ENCODE data around the gene AGBL3.

AGBL3 gene

DNA sequence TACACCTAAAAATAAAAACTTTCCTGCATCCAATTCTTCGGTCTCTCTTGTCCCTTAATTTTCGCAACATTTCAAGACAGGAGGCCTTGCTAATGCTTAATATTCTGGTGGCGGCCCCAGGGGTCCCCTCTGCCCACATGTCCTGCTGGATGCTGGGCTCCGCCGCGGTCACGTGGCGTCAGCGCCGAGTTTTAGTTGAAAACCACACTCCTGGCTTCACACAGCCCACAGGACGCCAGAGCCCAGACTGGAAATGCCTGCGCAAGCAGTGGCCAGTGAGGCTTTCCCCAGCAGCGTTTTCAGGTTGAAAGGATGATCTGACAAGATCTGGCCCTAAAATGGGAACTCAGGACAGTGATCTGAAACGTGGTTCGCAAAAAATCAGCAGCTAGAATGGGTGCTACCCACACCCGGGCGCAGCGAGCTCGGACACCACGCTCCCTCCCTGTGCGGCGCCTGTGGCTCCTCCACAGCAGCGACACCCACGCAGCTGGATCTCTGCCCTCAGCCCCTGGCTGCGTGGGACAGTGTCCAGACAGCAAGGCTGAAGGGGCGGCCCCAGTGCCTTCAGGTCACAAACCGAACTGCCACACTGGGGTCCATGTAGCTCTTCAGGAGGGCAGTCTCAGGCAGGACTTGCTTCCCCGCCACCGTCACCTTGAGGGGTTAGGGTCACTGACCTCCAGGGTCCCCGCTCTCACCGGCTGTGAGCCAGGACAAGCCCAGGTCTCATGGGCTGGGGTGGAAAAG lies 195.8 kb downstream of the AGBL3 start:
- peaks cover 3% of the 10 kb centered on the region for H3K4me1 ChIP-seq (ENCODE audit: insufficient read depth, insufficient read length)
- no peak overlapping the region for H3K4me3 ChIP-seq (ENCODE audit: insufficient read length, low read depth)
- H3K9ac ChIP-seq (ENCODE audit: insufficient read length, low read depth), result no peak overlapping the region
- TF ChIP-seq SUZ12 (IDR thresholded peaks at IDR 0.05; ENCODE audit: extremely low read depth, insufficient read depth, insufficient read length) (no peak), YY1 (IDR thresholded peaks at IDR 0.05; ENCODE audit: insufficient read depth, insufficient read length) (no peak), ZNF274 (IDR thresholded peaks at IDR 0.05; ENCODE audit: low read depth, low read length) (no peak)
- no peak for DNase-seq (ENCODE audit: low read depth, low spot score)
- H3K9me3 ChIP-seq (ENCODE audit: insufficient read depth, low read length), result peaks cover 54% of the 10 kb centered on the region
- H3K36me3 ChIP-seq (ENCODE audit: insufficient read depth, insufficient read length, low read length), result peaks cover 44% of the 10 kb centered on the region
- no peaks in the 10 kb centered on the region for H3K27me3 ChIP-seq (ENCODE audit: insufficient read depth, insufficient read length)

DNA sequence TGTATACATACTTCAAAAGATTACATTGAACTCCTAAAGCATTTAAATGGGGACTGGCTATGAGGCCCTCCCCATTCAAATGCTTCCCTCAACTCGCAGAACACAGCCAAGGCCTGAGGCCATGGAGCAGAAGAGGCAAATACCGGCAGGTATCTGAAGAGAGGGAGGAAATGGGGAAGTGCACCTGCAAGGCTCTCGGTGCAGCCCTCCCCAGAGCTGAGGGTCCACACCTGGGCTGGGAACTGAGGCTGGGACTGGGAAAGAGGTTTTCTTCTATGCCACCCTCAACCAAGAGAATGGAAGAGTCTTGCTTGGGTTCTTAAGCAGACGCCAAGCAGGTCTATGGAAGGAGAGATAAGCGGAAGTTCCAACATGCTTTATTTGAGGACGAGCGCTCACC lies 197.2 kb downstream of the AGBL3 start:
- no peak overlapping the region for H3K9ac ChIP-seq (ENCODE audit: insufficient read length, low read depth)
- peaks cover 50% of the 10 kb centered on the region for H3K36me3 ChIP-seq (ENCODE audit: insufficient read depth, insufficient read length, low read length)
- no peak for DNase-seq (ENCODE audit: low read depth, low spot score)

DNA sequence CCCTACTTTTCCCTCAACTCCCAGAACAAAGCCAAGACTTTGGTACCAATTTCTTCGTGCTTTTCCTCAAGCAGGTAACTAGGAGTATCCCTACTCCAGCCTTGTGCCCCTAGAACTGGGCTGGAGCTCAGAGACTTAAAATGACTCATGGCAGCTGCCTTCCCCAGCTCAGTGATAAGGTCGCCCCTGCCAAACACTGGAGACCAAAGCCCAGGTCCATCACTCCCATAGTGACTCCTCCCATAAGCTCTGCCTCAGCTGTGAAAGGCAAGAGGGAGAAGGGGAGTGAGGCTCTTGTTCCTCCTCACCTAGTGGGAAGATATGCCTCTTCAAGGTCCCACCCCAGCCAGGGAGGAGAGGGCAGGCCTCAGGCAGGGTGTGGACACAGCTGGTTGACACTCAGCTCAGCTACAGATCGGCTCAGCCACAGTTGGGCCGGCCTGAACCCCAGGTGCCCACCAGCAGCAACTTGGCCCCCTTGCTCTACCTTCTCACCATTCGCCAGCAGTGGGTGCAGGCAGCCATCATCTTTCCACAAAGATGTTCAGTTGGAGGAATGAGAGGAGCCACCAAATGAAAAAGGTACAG lies 198.0 kb downstream of the AGBL3 start:
- no peaks in the 10 kb centered on the region for H3K4me1 ChIP-seq (ENCODE audit: insufficient read depth, insufficient read length)
- H3K9ac ChIP-seq (ENCODE audit: insufficient read length, low read depth), result no peak overlapping the region
- no peak overlapping the region for H3K4me3 ChIP-seq (ENCODE audit: insufficient read length, low read depth)
- peaks cover 40% of the 10 kb centered on the region for H3K9me3 ChIP-seq (ENCODE audit: insufficient read depth, low read length)
- H3K27me3 ChIP-seq (ENCODE audit: insufficient read depth, insufficient read length), result no peaks in the 10 kb centered on the region
- peaks cover 59% of the 10 kb centered on the region for H3K36me3 ChIP-seq (ENCODE audit: insufficient read depth, insufficient read length, low read length)
- no peak for TF ChIP-seq ZNF274 (IDR thresholded peaks at IDR 0.05; ENCODE audit: low read depth, low read length)
- no peak for TF ChIP-seq YY1 (IDR thresholded peaks at IDR 0.05; ENCODE audit: insufficient read depth, insufficient read length)
- no peak for TF ChIP-seq SUZ12 (IDR thresholded peaks at IDR 0.05; ENCODE audit: extremely low read depth, insufficient read depth, insufficient read length)
- no peak for DNase-seq (ENCODE audit: low read depth, low spot score)

More for the DNA sequence above, 197.2 kb downstream of the AGBL3 start:
- H3K4me3 ChIP-seq (ENCODE audit: insufficient read length, low read depth), result no peak overlapping the region
- no peaks in the 10 kb centered on the region for H3K27me3 ChIP-seq (ENCODE audit: insufficient read depth, insufficient read length)
- peaks cover 49% of the 10 kb centered on the region for H3K9me3 ChIP-seq (ENCODE audit: insufficient read depth, low read length)
- TF ChIP-seq YY1 (IDR thresholded peaks at IDR 0.05; ENCODE audit: insufficient read depth, insufficient read length), result no peak
- no peak for TF ChIP-seq ZNF274 (IDR thresholded peaks at IDR 0.05; ENCODE audit: low read depth, low read length)
- TF ChIP-seq SUZ12 (IDR thresholded peaks at IDR 0.05; ENCODE audit: extremely low read depth, insufficient read depth, insufficient read length), result no peak
- H3K4me1 ChIP-seq (ENCODE audit: insufficient read depth, insufficient read length), result no peaks in the 10 kb centered on the region
